ENCODE measurements around the gene GPHA2.

GPHA2 gene

DNA sequence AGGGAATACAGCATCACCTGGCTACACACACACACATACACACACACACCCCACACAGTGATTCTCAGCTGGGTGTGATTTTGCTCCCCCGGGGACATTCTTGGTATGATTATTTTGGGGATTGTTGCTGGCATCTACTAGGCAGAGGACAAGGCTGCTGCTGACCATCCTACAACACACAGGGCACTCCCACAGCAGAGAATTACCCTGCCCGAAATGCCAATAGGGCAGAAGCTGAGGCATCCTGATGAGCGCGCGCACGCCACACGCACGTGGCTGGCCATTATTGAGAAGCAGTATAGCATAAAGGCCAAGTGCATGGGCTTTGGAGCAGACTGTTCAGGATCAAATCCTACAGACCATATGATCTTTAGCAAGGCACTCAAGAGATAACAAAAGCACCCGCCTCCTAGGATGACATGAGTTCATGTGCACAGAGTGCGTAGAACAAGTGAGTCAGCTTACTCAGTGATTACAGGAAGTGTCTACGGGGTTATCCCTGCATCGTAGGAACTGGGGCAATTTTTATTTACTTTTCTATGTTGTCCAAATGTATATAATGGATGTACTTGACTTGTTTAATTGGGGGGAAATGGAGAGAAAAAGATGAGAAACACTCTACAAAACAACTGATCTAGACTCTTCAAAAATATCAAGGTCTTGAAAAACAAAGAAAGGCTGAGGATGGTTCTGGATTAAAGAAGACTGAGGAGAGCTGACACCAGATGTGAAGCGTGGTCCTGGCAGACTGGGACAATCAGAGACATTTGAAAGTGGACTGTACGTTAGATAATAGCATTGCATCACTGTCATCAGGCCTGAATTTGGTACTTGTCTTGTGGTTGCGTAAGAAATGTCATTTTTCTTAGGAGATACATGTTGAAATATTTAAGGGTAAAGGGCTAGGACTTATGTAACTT is 50.1 kb downstream of the GPHA2 start:
- no peak overlapping the region for H3K4me3 ChIP-seq (ENCODE audit: low read length in 2 of 2)
- no peaks in the 10 kb centered on the region for H3K27me3 ChIP-seq (ENCODE audit: control insufficient read depth in 2 of 2, insufficient read depth in 2 of 2, low read length in 2 of 2)
- H3K9me3 ChIP-seq (ENCODE audit: control insufficient read depth in 2 of 2, low read length in 2 of 2), result no peaks in the 10 kb centered on the region
- H3K36me3 ChIP-seq (ENCODE audit: control insufficient read depth in 2 of 2, insufficient read depth in 2 of 2, low read length in 2 of 2), result peaks cover 4 to 6% of the 10 kb centered on the region in 2 donors
- H3K4me1 ChIP-seq (ENCODE audit: control insufficient read depth in 2 of 2, insufficient read depth in 2 of 2, low read length in 2 of 2), result peaks cover 19 to 40% of the 10 kb centered on the region in 2 donors
- H3K9ac ChIP-seq (ENCODE audit: low read depth in 1 of 2, low read length in 2 of 2), result peak overlapping the region in 1 of 2 donors; percentile 21
- H3K27ac ChIP-seq (ENCODE audit: low read depth in 2 of 2, low read length in 2 of 2), result peak overlapping the region; percentile 50 to 61

Measured in mucosa of rectum (tissue), 2 donors.